HUES6 (cell line): ENCODE measurements around the gene DUSP3.

Experiments used
- H3K27ac ChIP-seq: 2 replicates; pipeline ENCODE4 v1.7.0; 2013; ENCODE audit warnings: low read depth, mild to moderate bottlenecking, low read length, inconsistent platforms
- H3K27me3 ChIP-seq: 2 replicates; pipeline ENCODE4 v1.6.1; 2013; ENCODE audit warnings: low read length; ENCODE audit not compliant: control insufficient read depth, insufficient read depth
- H3K36me3 ChIP-seq: 2 replicates; pipeline ENCODE4 v1.6.1; 2013; ENCODE audit warnings: low read length; ENCODE audit not compliant: control insufficient read depth, insufficient read depth
- H3K4me1 ChIP-seq: 2 replicates; pipeline ENCODE4 v1.6.1; 2013; ENCODE audit warnings: low read length; ENCODE audit not compliant: control insufficient read depth, insufficient read depth
- H3K4me3 ChIP-seq: 2 replicates; pipeline ENCODE4 v1.5.1; 2013; ENCODE audit warnings: low read depth, low read length
- H3K9ac ChIP-seq: one replicate; pipeline ENCODE4 v1.6.1; 2013; ENCODE audit warnings: mild to moderate bottlenecking, low read length
- H3K9me3 ChIP-seq: 2 replicates; pipeline ENCODE4 v1.6.1; 2013; ENCODE audit warnings: low read depth, low read length; ENCODE audit not compliant: control insufficient read depth, insufficient read depth

Gene DUSP3

GRCh38 chr17:43778337-43779144 lies at the start of gene DUSP3:
Gene DUSP3, minus strand, starts transcription at chr17:43778977. Its CDS starts 53 bp downstream, at chr17:43778924.
- H3K4me3 ChIP-seq = peak within 1 kb of the TSS; percentile 96
- H3K9ac ChIP-seq = peak within 1 kb of the TSS; percentile 94
- no peaks in the 10 kb centered on the region for H3K9me3 ChIP-seq
- peaks cover 16% of the 10 kb centered on the region for H3K27me3 ChIP-seq
- peaks cover 9% of the 10 kb centered on the region for H3K4me1 ChIP-seq
- peak within 1 kb of the TSS; percentile 95 for H3K27ac ChIP-seq
- H3K36me3 ChIP-seq = peaks cover 29% of the 10 kb centered on the region

- H3K9me3 ChIP-seq = no peaks in the 10 kb centered on the region
- no peak overlapping the region for H3K27ac ChIP-seq
- H3K4me3 ChIP-seq = no peak overlapping the region
- peaks cover 6% of the 10 kb centered on the region; the same call in 1 of the 2 replicates for H3K27me3 ChIP-seq
- H3K4me1 ChIP-seq = peaks cover 26% of the 10 kb centered on the region
- H3K9ac ChIP-seq = no peak overlapping the region
- peaks cover 7% of the 10 kb centered on the region for H3K36me3 ChIP-seq
Observed at GRCh38 chr17:43827596-43827995, 48.8 kb upstream of the DUSP3 start.

GRCh38 chr17:43826206-43826605 lies 47.4 kb upstream of the DUSP3 start:
- Histone ChIP-seq H3K36me3 (peaks cover 7% of the 10 kb centered on the region), H3K4me3 (no peak overlapping the region), H3K27ac (no peak overlapping the region), H3K4me1 (peaks cover 15% of the 10 kb centered on the region), H3K27me3 (no peaks in the 10 kb centered on the region), H3K9me3 (no peaks in the 10 kb centered on the region), H3K9ac (no peak overlapping the region)

- H3K9ac ChIP-seq = no peak overlapping the region
- no peak overlapping the region for H3K27ac ChIP-seq
- peaks cover 7% of the 10 kb centered on the region for H3K36me3 ChIP-seq
Observed at GRCh38 chr17:43825567-43825966, 46.8 kb upstream of the DUSP3 start.

GRCh38 chr17:43823350-43824084 lies 44.7 kb upstream of the DUSP3 start:
- Histone ChIP-seq H3K9me3 (no peaks in the 10 kb centered on the region), H3K27me3 (no peaks in the 10 kb centered on the region), H3K9ac (no peak overlapping the region), H3K27ac (no peak overlapping the region), H3K4me3 (no peak overlapping the region), H3K36me3 (peaks cover 7% of the 10 kb centered on the region; the same call in 1 of the 2 replicates), H3K4me1 (peaks cover 10% of the 10 kb centered on the region; the same call in 1 of the 2 replicates)

More at GRCh38 chr17:43825567-43825966, 46.8 kb upstream of the DUSP3 start:
- Histone ChIP-seq H3K27me3 (no peaks in the 10 kb centered on the region), H3K4me1 (peaks cover 10% of the 10 kb centered on the region; the same call in 1 of the 2 replicates), H3K9me3 (no peaks in the 10 kb centered on the region), H3K4me3 (no peak overlapping the region)

GRCh38 chr17:43822570-43823190 lies 43.9 kb upstream of the DUSP3 start:
- Histone ChIP-seq H3K27ac (no peak overlapping the region), H3K36me3 (peaks cover 7% of the 10 kb centered on the region; the same call in 1 of the 2 replicates), H3K4me1 (peaks cover 10% of the 10 kb centered on the region; the same call in 1 of the 2 replicates)

GRCh38 chr17:43820759-43821158 lies 42.0 kb upstream of the DUSP3 start:
- H3K4me3 ChIP-seq = no peak overlapping the region
- 0 out of 2 replicates have a peak, but pooled peaks cover 3% of the 10 kb centered on the region for H3K4me1 ChIP-seq
- peaks cover 7% of the 10 kb centered on the region; the same call in 1 of the 2 replicates for H3K36me3 ChIP-seq
- no peak overlapping the region for H3K27ac ChIP-seq
- H3K27me3 ChIP-seq = no peaks in the 10 kb centered on the region
- H3K9me3 ChIP-seq = no peaks in the 10 kb centered on the region
- H3K9ac ChIP-seq = no peak overlapping the region

More at GRCh38 chr17:43822570-43823190, 43.9 kb upstream of the DUSP3 start:
- Histone ChIP-seq H3K4me3 (no peak overlapping the region), H3K9me3 (no peaks in the 10 kb centered on the region), H3K27me3 (no peaks in the 10 kb centered on the region), H3K9ac (no peak overlapping the region)

GRCh38 chr17:43818966-43819365 lies 40.2 kb upstream of the DUSP3 start:
- Histone ChIP-seq H3K4me1 (peaks cover 4% of the 10 kb centered on the region; the same call in 1 of the 2 replicates), H3K9me3 (no peaks in the 10 kb centered on the region), H3K36me3 (peaks cover 15% of the 10 kb centered on the region; the same call in 1 of the 2 replicates), H3K9ac (no peak overlapping the region), H3K27ac (no peak overlapping the region), H3K4me3 (no peak overlapping the region), H3K27me3 (no peaks in the 10 kb centered on the region)

GRCh38 chr17:43817826-43818225 lies 39.0 kb upstream of the DUSP3 start:
- Histone ChIP-seq H3K36me3 (peaks cover 22% of the 10 kb centered on the region; the same call in 1 of the 2 replicates), H3K9ac (no peak overlapping the region), H3K27me3 (no peaks in the 10 kb centered on the region), H3K4me1 (peaks cover 9% of the 10 kb centered on the region), H3K27ac (no peak overlapping the region), H3K9me3 (no peaks in the 10 kb centered on the region), H3K4me3 (no peak overlapping the region)

GRCh38 chr17:43816336-43817320 lies 37.9 kb upstream of the DUSP3 start:
- H3K36me3 ChIP-seq = peaks cover 22% of the 10 kb centered on the region; the same call in 1 of the 2 replicates
- no peak overlapping the region for H3K4me3 ChIP-seq
- no peaks in the 10 kb centered on the region for H3K27me3 ChIP-seq

More at GRCh38 chr17:43816336-43817320, 37.9 kb upstream of the DUSP3 start:
- Histone ChIP-seq H3K9me3 (no peaks in the 10 kb centered on the region), H3K4me1 (peaks cover 9% of the 10 kb centered on the region), H3K27ac (no peak overlapping the region), H3K9ac (no peak overlapping the region)
